HG02840 (cell line): ENCODE measurements around the gene SPDEF.

Experiments used
- ATAC-seq: cut with Tn5 transposase; IDR thresholded peaks from one replicate; pipeline ENCODE4 v1.9.1; 2021; ENCODE audit warnings: mild to moderate bottlenecking, moderate library complexity, moderate number of reproducible peaks; ENCODE audit not compliant: unreplicated experiment, low FRiP score

Gene SPDEF

DNA sequence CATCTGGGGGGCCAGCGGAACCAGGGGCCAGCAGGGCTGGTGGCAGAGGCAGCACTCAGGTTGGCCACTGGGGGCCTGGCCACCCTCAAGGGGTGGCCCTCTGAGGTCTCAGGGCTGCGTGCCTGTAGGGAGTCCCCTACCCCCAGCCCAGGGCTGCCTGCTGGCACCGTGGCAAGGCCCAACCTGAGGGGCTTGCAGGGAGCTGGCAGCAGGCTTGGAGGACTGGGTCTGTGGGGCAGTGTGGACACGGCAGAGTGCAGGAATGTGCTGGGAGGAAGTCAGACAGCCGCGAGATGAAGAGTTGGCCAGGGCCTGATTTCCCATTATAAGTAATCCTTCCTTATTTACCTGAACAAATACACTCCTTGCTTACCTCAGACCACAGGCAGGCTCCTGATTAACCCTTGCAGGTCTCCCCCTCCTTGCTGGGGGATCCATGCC is at the start of gene SPDEF:
Gene SPDEF (minus strand): TSS at position 299 of the 441 bp plus-strand sequence. CDS start 11,874 bp downstream, outside the sequence.
- no peak for ATAC-seq

DNA sequence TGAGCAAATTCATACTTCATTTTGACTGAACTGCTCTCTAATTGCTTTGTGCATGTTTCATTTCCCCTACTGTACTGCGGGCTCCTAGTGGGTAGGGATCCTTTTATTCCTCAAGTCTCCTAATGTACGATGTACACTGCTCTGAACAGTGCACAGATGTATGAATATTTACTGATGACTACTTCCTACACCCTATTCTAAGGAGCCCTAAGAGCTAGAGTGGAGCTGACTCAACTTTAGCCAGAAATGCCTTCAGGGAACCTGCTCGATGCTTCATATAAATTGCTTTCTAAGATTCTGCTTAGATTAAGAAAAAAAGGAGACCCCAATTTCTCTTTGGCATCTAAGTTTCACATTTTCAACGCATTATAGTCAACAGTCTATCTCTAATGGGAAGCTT is 47.6 kb upstream of the SPDEF start:
- ATAC-seq = no peak

- no peak for ATAC-seq
These were observed 46.4 kb upstream of the SPDEF start for GRCh38 chr6:34602318-34603111.

GRCh38 chr6:34601706-34602105 is 45.6 kb upstream of the SPDEF start:
- ATAC-seq = no peak

GRCh38 chr6:34600796-34601195 is 44.7 kb upstream of the SPDEF start:
- ATAC-seq = no peak

DNA sequence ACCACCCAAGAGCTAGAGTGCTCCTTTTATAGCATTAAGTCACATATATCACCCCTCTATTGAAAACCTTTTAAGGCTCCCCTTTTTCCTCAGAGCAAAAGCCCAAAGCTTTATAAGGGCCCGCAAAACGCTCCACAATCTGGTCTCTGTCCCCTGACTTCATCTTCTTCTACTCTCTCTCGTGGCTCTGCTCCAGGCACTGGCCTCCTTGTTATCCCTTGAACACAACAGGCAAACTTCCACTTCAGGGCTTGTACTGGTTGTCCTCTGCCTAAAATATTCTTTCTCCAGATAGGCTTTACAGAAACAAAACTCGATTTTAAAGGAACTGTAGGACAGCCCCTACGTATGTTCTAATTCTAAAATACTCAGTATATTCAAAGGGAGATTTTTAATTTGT is 44.0 kb upstream of the SPDEF start:
- no peak for ATAC-seq

DNA sequence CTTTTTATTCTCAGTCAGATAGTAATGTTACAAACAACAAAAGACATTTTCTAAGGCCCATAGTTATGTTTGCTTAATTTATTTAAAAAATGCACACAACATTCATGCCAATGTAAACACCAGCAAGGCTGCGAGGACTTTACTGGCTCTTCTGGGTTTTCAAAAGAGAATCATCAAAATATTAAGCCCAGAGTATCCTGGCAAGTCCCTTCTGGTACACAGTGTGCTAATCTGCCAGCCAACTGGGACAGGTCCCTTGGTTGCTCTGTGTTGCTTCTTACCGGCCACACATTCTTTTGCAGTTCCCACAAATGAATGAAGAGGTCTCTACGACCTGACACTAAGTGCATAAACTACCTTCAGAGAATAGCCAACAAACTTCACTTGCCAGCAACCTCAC is 42.6 kb upstream of the SPDEF start:
- no peak for ATAC-seq

GRCh38 chr6:34597605-34598353 is 41.6 kb upstream of the SPDEF start:
- ATAC-seq = no peak

- ATAC-seq = no peak
These were observed 40.7 kb upstream of the SPDEF start for GRCh38 chr6:34596798-34597197.

- no peak for ATAC-seq
These were observed 39.4 kb upstream of the SPDEF start for GRCh38 chr6:34595332-34596184.

DNA sequence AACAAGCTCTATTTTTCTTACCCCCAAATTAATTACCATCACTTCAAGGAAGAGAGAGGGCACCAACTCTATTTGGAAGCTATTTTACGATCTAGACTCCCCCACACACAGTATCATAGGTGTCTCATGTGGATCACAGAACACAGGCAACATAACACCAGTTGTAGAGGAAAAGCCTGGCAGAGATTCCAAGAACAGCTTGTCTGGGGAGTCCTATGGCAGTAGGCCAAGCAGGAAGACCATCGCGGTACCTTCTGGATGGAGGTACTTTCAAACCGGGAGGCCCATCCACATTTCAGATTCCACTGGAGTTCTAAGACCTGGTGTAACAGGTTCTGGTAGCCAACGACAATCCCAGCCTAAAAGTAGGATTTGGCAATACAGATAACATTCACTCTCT is 37.6 kb upstream of the SPDEF start:
- ATAC-seq = no peak

DNA sequence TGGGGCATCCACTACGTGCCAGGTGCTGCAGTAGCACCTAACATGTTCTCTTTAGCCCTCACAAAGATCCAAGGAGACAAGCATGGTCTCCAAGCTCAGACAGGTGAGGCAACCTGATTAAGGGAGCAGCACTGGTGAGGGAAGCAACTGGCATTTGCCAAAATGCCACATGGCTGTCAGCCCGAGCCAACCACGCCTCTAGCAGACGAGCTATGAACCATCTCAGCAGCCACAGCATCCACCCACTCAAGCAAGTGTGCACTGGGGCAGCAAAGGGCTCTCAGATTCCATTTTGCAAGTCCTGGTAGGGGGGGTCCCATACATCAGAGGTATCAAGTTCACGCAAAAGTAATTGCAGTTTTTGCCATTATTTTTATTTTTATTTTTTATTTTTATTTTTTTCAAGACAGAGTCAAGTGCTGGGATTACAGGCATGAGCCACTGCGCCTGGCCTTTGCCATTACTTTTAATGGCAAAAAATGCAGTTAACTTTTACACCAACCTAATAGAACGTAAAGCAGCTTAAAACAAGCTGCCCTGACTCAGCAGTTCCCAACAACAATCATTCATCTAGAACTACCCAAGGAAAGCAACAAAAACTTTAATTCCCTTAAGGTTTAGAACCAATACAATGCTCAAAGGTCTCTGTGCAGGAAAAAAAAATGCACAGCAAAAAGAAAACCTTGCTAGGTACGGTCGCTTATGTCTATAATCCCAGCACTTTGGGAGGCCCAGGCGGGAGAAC is 36.3 kb upstream of the SPDEF start:
- ATAC-seq = no peak

DNA sequence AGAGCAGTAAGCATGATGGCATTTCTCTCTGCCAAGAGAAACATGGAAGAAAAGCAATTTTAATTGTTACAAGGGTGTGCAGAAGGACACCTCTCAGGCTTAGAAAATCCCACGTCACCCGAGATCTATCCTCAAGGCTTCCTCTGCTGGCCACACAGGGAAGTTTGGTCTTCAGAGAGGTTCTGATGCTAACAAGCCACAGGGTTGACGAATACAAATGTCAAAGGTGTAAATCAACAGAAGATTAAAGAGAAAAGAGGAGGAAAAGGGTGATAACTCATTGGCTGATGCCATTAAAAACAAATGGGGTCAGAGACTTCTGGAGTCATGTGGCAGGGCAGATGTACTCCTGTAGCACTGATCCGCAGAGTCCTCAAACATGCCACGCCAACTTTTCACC is 33.6 kb upstream of the SPDEF start:
- no peak for ATAC-seq

DNA sequence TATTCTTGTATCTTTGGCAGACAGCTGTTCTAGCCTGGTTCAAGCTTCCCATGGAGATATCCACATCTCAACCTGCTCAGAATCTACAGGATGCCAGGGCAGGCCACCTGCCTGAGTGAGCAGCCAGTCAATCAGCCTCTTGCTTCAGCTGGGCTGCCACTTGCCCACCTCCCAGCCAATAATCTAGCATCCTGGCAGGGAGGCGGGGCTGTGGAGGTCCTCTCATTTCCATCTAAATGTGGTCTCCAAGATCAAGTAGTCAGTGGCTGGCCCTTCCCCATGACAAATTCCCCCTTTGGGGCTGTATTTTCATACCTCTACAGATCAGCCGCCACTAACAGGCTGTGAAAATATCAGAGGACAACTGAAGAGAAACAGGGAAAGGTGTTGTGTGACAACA is 33.0 kb upstream of the SPDEF start:
- ATAC-seq = no peak

- no peak for ATAC-seq
These were observed 31.7 kb upstream of the SPDEF start for GRCh38 chr6:34587851-34588250.

DNA sequence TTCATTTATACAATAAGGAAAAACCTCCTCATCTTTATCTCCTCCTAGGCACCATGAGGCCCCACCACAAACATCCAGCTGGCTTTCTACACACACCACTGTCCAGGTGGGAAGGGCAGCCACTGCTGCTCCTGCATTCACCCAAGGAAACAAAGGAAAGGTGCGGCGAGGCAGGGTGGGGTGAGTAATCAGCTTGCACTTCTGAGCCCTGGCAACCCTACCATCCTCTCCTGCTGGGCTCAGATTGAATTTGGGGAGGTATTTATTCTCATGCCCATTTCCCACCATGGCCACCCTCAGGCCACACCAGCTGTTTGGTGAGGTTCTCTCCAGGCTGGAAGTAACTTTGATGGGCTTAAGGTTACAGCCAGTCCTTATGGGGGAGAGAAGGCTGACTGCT is 31.2 kb upstream of the SPDEF start:
- no peak for ATAC-seq

GRCh38 chr6:34586327-34587040 is 30.4 kb upstream of the SPDEF start:
- ATAC-seq = no peak

- no peak for ATAC-seq
These were observed 29.5 kb upstream of the SPDEF start for GRCh38 chr6:34585512-34586061.

DNA sequence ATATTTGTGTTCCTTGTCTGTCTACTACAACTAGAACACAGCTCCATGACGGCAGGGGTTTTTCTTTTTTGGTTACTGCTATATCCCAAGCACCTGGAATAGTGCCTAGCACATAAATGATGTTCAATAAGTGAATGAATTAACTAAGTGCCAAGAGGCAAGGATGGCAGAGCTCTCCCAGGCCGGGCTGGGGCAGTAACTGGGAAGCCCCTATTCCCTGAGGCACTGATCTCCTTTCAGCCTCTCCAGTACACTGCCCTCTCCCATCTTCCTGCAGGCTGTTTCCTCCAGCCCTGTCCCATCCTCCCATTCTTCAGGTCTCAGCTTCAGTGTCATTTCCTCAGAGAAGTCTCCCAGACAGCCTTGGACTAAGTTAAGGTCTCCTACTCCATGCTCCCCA is 29.0 kb upstream of the SPDEF start:
- no peak for ATAC-seq
